Measurements from ENCODE around the gene FAAP20.
A peak's percentile ranks its signal among the peaks of the same experiment; 100 is the strongest.

The FAAP20 gene

GRCh38 chr1:2236695-2237677 is 42.4 kb upstream of the FAAP20 start:
- H3K4me3 ChIP-seq (ENCODE audit: low read depth in 1 of 2, low read length in 2 of 2): peak overlapping the region in 1 of 2 donors; percentile 11
- no peak overlapping the region for H3K27ac ChIP-seq (ENCODE audit: low read depth, low read length)
- no peaks in the 10 kb centered on the region for H3K9me3 ChIP-seq (ENCODE audit: control insufficient read depth in 1 of 2, low read length in 2 of 2)
- peaks cover 0 to 9% of the 10 kb centered on the region in 2 donors for H3K36me3 ChIP-seq (ENCODE audit: control insufficient read depth in 1 of 2, insufficient read depth in 2 of 2, low read length in 2 of 2)
- H3K27me3 ChIP-seq (ENCODE audit: control insufficient read depth in 1 of 2, insufficient read depth in 2 of 2, low read length in 2 of 2): no peaks in the 10 kb centered on the region
- peak overlapping the region in 1 of 2 donors; percentile 15 for H3K9ac ChIP-seq (ENCODE audit: low read depth in 1 of 2, low read length in 2 of 2)
- H3K4me1 ChIP-seq (ENCODE audit: control insufficient read depth in 1 of 2, insufficient read depth in 2 of 2, low read length in 2 of 2): peaks cover 83 to 85% of the 10 kb centered on the region in 2 donors

DNA sequence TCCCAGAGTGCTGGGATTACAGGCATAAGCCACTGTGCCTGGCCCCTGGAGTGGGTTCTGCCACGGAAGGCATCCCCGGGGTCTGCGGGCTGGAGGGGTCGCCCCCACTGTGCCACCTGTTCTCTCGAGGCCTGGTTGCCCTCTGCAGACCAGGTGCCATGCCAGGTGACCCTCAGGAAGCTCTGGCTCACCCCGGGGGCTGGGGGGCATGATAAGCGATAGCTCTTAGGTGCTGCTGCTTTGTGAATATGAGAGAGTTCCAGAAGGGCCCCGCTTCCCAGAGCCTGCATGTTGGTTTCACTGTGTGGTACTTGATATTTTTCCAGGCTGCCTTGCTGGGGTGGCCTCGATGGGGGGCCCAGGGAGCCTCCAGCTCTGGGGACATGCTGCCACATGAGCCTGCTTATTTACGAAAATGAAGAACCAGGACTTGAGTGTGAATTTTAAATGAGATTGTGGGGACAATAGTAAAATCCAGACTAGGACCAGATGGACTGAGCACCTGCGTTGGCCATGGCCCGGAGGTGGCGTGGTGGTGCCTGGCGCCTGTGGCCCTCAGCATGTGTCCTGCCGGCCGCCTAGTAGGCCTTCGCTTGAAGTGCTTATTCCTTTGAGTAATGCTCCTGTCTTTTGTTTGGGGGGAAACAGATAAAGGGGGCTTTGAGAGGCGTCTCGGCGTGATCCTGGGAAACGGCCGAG is 40.9 kb upstream of the FAAP20 start:
- peaks cover 92 to 94% of the 10 kb centered on the region in 2 donors for H3K4me1 ChIP-seq (ENCODE audit: control insufficient read depth in 1 of 2, insufficient read depth in 2 of 2, low read length in 2 of 2)
- H3K9me3 ChIP-seq (ENCODE audit: control insufficient read depth in 1 of 2, low read length in 2 of 2): no peaks in the 10 kb centered on the region
- H3K4me3 ChIP-seq (ENCODE audit: low read depth in 1 of 2, low read length in 2 of 2): no peak overlapping the region
- no peaks in the 10 kb centered on the region for H3K36me3 ChIP-seq (ENCODE audit: control insufficient read depth in 1 of 2, insufficient read depth in 2 of 2, low read length in 2 of 2)
- H3K27me3 ChIP-seq (ENCODE audit: control insufficient read depth in 1 of 2, insufficient read depth in 2 of 2, low read length in 2 of 2): no peaks in the 10 kb centered on the region
- no peak overlapping the region for H3K9ac ChIP-seq (ENCODE audit: low read depth in 1 of 2, low read length in 2 of 2)
- no peak overlapping the region for H3K27ac ChIP-seq (ENCODE audit: low read depth, low read length)

- Histone ChIP-seq H3K27ac (ENCODE audit: low read depth, low read length) (no peak overlapping the region), H3K27me3 (ENCODE audit: control insufficient read depth in 1 of 2, insufficient read depth in 2 of 2, low read length in 2 of 2) (no peaks in the 10 kb centered on the region), H3K4me3 (ENCODE audit: low read depth in 1 of 2, low read length in 2 of 2) (peak overlapping the region in 1 of 2 donors; percentile 57), H3K4me1 (ENCODE audit: control insufficient read depth in 1 of 2, insufficient read depth in 2 of 2, low read length in 2 of 2) (peaks cover 91 to 92% of the 10 kb centered on the region in 2 donors), H3K9me3 (ENCODE audit: control insufficient read depth in 1 of 2, low read length in 2 of 2) (no peaks in the 10 kb centered on the region), H3K9ac (ENCODE audit: low read depth in 1 of 2, low read length in 2 of 2) (peak overlapping the region in 1 of 2 donors; percentile 40), H3K36me3 (ENCODE audit: control insufficient read depth in 1 of 2, insufficient read depth in 2 of 2, low read length in 2 of 2) (no peaks in the 10 kb centered on the region)
Observed at GRCh38 chr1:2234762-2235113, 40.2 kb upstream of the FAAP20 start.

DNA sequence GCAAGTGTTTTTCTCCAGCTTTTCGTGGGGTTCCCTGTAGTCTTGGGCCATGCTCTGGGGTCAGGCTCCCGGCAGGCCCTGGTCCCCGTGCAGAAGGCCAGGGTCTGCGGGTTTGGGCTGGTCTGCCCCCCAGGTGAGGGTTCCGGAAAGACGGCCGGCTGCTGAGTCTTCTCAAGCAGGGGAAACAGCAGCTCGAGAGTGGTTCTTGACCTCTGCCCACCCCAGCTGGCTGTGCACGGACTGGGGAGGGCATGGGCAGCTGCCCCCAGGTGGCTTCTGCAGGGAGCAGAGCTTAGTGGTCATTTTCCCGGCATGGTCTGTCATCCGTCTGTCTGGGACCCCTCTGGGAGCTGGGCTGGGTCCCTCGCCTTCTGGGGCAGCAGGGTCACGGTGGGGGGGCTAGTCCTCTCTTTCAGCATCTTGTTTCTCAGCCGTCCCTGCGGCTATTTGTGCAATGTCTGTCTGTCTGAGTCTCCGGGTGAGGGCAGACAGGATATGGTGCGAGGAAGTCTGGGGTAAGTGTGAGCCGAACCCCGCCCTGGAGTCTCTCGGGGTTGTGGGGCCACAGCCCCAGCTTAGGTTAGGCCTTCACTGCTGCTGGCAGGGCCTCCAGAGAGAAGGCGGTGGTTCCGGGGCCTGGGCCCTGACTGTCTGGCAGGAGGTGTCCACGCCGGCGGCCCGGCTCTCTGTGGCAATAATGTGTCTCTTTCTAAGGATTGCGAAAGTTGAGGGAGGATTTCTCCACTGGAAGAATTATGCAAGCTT is 39.6 kb upstream of the FAAP20 start:
- Histone ChIP-seq H3K36me3 (ENCODE audit: control insufficient read depth in 1 of 2, insufficient read depth in 2 of 2, low read length in 2 of 2) (no peaks in the 10 kb centered on the region), H3K4me1 (ENCODE audit: control insufficient read depth in 1 of 2, insufficient read depth in 2 of 2, low read length in 2 of 2) (peaks cover 85 to 92% of the 10 kb centered on the region in 2 donors), H3K4me3 (ENCODE audit: low read depth in 1 of 2, low read length in 2 of 2) (peak overlapping the region; percentile 11 to 57), H3K9ac (ENCODE audit: low read depth in 1 of 2, low read length in 2 of 2) (peak overlapping the region; percentile 32 to 40), H3K27ac (ENCODE audit: low read depth, low read length) (peak overlapping the region; percentile 16), H3K27me3 (ENCODE audit: control insufficient read depth in 1 of 2, insufficient read depth in 2 of 2, low read length in 2 of 2) (no peaks in the 10 kb centered on the region), H3K9me3 (ENCODE audit: control insufficient read depth in 1 of 2, low read length in 2 of 2) (no peaks in the 10 kb centered on the region)

DNA sequence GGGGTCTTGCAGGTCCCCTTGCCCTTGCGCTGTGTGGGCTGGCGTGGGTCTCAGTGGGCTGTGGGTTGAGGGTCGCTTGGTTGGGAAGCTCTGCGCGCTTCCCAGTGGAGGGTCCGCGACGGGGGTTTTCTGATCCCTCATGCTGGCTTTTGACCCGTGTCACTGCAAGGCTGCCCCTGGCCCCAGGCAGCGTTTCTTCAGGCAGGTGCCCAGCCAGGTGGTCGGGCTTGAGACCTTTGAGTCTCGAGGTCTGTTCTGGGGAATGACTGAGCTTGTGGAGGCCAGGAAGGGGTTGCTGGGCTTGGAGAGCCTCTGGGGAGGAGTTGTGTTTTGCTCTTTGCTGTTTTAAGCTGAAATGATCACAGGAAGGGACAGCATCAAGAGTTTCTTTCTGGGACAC is 38.9 kb upstream of the FAAP20 start:
- Histone ChIP-seq H3K4me3 (ENCODE audit: low read depth in 1 of 2, low read length in 2 of 2) (peak overlapping the region; percentile 57 to 86), H3K9ac (ENCODE audit: low read depth in 1 of 2, low read length in 2 of 2) (peak overlapping the region; percentile 32 to 40), H3K27ac (ENCODE audit: low read depth, low read length) (no peak overlapping the region), H3K9me3 (ENCODE audit: control insufficient read depth in 1 of 2, low read length in 2 of 2) (no peaks in the 10 kb centered on the region), H3K36me3 (ENCODE audit: control insufficient read depth in 1 of 2, insufficient read depth in 2 of 2, low read length in 2 of 2) (no peaks in the 10 kb centered on the region), H3K4me1 (ENCODE audit: control insufficient read depth in 1 of 2, insufficient read depth in 2 of 2, low read length in 2 of 2) (peaks cover 78 to 88% of the 10 kb centered on the region in 2 donors), H3K27me3 (ENCODE audit: control insufficient read depth in 1 of 2, insufficient read depth in 2 of 2, low read length in 2 of 2) (no peaks in the 10 kb centered on the region)

GRCh38 chr1:2232916-2233438 is 38.4 kb upstream of the FAAP20 start:
- Histone ChIP-seq H3K27me3 (ENCODE audit: control insufficient read depth in 1 of 2, insufficient read depth in 2 of 2, low read length in 2 of 2) (no peaks in the 10 kb centered on the region), H3K4me3 (ENCODE audit: low read depth in 1 of 2, low read length in 2 of 2) (peak overlapping the region; percentile 83 to 86), H3K36me3 (ENCODE audit: control insufficient read depth in 1 of 2, insufficient read depth in 2 of 2, low read length in 2 of 2) (no peaks in the 10 kb centered on the region), H3K9me3 (ENCODE audit: control insufficient read depth in 1 of 2, low read length in 2 of 2) (no peaks in the 10 kb centered on the region), H3K9ac (ENCODE audit: low read depth in 1 of 2, low read length in 2 of 2) (peak overlapping the region; percentile 74 to 95), H3K4me1 (ENCODE audit: control insufficient read depth in 1 of 2, insufficient read depth in 2 of 2, low read length in 2 of 2) (peaks cover 73 to 83% of the 10 kb centered on the region in 2 donors), H3K27ac (ENCODE audit: low read depth, low read length) (peak overlapping the region; percentile 26)

DNA sequence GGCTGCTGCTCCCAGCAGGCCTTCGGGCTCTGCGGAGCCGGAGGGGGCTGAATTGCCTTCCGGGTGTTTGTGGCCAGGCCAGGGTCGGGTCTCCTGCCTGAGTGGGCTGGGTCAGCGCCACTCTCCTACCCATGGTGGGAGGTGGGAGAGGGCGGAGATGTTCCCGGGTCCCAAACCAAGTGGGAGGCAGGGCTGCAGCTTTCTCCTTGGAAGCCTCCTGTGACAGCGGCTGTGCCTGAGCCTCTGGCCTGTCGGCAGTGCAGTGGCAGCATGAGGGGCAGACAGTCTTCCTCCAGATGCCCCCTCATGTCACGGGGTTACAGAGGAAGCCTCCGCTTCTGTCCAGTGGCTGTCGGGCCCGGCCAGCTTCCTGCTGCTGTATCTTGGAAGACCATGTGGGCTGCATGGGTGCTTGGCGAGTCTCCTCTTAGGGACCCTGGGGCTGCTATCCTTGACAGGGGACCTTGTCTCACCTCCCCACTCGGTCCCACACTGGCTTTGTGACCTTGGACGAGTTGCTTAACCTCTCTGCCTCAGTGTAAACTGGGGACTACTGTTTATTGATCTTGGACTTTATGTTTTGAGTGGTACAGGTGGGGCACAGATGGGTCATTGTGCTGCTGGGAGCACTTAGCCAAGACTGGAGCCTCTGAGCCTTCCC is 37.8 kb upstream of the FAAP20 start:
- peak overlapping the region; percentile 83 to 86 for H3K4me3 ChIP-seq (ENCODE audit: low read depth in 1 of 2, low read length in 2 of 2)
- H3K27ac ChIP-seq (ENCODE audit: low read depth, low read length): peak overlapping the region; percentile 57
- no peaks in the 10 kb centered on the region for H3K36me3 ChIP-seq (ENCODE audit: control insufficient read depth in 1 of 2, insufficient read depth in 2 of 2, low read length in 2 of 2)
- H3K4me1 ChIP-seq (ENCODE audit: control insufficient read depth in 1 of 2, insufficient read depth in 2 of 2, low read length in 2 of 2): peaks cover 67 to 77% of the 10 kb centered on the region in 2 donors
- H3K9ac ChIP-seq (ENCODE audit: low read depth in 1 of 2, low read length in 2 of 2): peak overlapping the region; percentile 74 to 95
- no peaks in the 10 kb centered on the region for H3K9me3 ChIP-seq (ENCODE audit: control insufficient read depth in 1 of 2, low read length in 2 of 2)
- no peaks in the 10 kb centered on the region for H3K27me3 ChIP-seq (ENCODE audit: control insufficient read depth in 1 of 2, insufficient read depth in 2 of 2, low read length in 2 of 2)

DNA sequence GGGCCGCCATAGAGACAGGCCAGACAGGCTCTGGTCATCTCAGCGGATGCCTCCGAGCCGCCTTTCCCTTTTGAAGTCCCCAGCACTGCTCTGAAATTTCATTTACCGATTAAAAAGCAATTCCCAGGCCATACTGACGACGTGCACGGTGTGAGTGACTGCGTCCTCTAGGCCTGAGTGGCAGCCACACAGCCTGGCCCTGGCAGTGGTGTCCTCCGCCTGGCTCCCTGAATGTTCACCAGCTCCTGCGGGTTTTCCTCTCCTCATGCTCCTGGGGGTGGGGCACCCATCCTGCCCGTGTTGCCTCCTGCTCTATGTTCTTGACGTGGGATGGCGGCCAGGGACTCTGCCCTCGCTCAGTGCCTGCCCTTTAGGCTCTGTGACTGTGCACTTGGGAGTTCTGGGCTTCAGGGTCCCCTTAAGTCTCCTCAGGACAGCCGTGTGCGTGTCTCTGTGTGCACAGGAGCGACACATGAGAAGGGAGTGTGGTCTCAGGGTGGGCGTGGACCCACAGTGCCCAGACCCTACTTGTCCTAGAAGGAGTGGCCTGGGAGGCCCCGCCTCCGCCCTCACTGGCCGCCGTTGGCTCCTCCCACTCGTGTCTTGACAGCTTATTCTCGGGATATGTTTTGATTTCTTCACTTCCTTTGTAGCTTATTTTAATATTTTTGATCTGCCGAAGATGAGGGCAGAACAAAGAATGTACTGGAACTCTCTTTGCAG is 37.1 kb upstream of the FAAP20 start:
- H3K36me3 ChIP-seq (ENCODE audit: control insufficient read depth in 1 of 2, insufficient read depth in 2 of 2, low read length in 2 of 2): no peaks in the 10 kb centered on the region
- H3K27ac ChIP-seq (ENCODE audit: low read depth, low read length): peak overlapping the region; percentile 57
- peaks cover 60 to 73% of the 10 kb centered on the region in 2 donors for H3K4me1 ChIP-seq (ENCODE audit: control insufficient read depth in 1 of 2, insufficient read depth in 2 of 2, low read length in 2 of 2)
- H3K27me3 ChIP-seq (ENCODE audit: control insufficient read depth in 1 of 2, insufficient read depth in 2 of 2, low read length in 2 of 2): no peaks in the 10 kb centered on the region
- H3K4me3 ChIP-seq (ENCODE audit: low read depth in 1 of 2, low read length in 2 of 2): peak overlapping the region; percentile 83 to 86
- no peaks in the 10 kb centered on the region for H3K9me3 ChIP-seq (ENCODE audit: control insufficient read depth in 1 of 2, low read length in 2 of 2)
- peak overlapping the region; percentile 74 to 95 for H3K9ac ChIP-seq (ENCODE audit: low read depth in 1 of 2, low read length in 2 of 2)

All from duodenal mucosa (tissue), 2 donors.